Raji (cell line): ENCODE measurements around the gene CADM4.

ENCODE experiments used
- POLR2A ChIP-seq: IDR thresholded peaks from 2 replicates; pipeline ENCODE4 v1.6.1; 2011; ENCODE audit warnings: low read depth, low read length, control low read depth; ENCODE audit not compliant: insufficient read depth

CADM4 gene

DNA sequence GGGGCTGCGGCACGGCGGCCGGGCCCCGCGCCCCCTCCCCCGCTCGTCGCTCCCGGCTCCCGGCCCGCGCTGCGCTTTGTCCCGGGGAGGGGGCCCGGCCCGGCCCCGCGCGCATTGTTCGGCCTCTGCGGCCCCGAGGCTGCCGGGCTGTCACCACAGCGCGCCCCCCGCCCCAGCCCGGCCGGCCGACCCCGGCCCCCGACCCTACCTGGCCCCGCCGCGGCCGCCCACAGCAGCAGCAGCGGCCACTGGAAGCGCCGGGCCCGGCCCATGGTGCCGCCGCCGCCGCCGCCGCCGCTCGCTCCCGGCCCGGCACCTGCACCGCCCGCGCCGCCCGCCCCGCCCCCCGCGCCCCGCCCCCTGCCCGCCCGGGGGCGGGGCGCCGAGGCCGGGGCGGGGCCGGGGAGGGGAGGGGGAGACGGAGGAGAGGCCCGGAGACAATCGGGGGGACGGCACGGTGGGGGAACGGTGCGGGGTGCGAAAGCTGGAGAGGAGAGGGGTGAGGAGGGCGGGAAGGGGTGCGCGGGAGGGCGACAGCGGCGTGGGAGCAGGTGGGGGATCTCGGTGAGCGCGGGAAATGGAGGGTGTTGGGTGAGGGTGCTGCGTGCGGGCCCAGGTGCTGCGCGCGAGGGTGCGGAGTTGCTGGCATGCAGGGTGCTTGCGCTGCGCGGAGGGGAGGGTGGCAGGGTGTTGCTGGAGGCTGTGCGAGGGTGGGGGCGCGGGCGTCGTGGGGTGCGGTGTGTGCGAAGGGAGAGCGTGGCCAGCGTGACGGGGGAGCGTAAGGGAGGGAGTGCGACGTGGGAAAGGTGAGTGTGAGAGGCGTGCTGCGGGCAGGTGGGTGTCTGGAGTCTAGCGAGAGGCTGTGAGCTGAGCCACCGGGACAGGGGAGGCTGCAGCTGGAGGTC, at the start of gene CADM4:
Gene CADM4, minus strand, starts transcription at position 332 of the 905 bp plus-strand sequence. Its CDS starts 60 bp downstream, at position 272.
- no peak for TF ChIP-seq POLR2A

- no peak for TF ChIP-seq POLR2A
These were observed 48.5 kb upstream of the CADM4 start for GRCh38 chr19:43688059-43688701.

DNA sequence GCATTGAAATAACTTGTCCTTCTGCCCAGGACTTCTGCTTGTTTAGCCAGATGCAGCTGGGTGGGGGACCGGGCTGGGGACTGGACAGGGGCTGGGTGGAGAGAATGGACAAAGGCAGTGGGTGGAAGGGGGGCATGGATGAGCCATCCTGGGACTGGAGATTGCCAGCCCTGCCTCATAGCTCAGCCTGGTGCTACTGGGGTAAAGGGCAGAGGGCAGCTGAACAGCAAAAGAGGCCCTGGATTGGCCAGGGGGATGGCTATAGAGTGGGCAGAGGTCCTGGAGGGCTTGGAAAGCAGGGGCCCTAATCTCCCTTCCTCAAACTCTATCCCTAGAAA, 48.0 kb upstream of the CADM4 start:
- TF ChIP-seq POLR2A = no peak

DNA sequence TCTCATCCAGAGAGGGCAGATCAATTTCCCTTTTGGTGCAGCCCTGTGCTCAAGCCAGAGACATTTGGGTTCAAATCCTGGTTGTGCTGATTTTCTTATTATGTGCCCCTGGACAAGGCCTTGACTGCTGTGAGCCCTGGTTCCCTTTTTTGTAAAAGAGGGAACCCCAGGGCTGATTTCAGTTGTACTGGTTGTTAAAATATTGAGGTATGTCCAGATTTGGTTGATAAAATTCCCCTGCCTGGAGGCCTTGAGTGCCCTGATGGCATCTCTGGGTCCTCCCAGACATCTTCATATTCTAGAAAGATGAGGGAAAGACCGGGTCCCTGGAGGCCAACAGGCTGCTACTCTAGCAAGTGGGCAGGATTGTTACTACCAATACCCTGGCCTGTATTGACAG, 44.7 kb upstream of the CADM4 start:
- TF ChIP-seq POLR2A = no peak

DNA sequence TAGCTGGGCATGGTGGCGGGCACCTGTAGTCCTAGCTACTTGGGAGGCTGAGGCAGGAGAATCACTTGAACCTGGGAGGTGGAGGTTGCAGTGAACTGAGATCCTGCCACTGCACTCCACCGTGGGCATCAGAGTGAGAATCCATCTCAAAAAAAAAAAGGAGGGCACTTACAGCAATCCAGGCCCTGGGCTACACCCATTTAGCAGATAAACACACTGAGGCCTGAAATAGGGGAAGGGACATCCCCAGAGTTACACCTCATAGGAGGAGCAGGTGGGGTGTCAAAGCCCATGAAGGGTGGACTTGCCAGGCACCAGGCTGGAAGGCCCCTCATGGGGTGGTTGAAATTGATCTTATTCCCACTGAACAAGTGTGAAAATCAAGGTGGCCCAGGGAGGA, 44.3 kb upstream of the CADM4 start:
- no peak for TF ChIP-seq POLR2A

GRCh38 chr19:43682824-43683661, 43.4 kb upstream of the CADM4 start:
- TF ChIP-seq POLR2A = no peak

DNA sequence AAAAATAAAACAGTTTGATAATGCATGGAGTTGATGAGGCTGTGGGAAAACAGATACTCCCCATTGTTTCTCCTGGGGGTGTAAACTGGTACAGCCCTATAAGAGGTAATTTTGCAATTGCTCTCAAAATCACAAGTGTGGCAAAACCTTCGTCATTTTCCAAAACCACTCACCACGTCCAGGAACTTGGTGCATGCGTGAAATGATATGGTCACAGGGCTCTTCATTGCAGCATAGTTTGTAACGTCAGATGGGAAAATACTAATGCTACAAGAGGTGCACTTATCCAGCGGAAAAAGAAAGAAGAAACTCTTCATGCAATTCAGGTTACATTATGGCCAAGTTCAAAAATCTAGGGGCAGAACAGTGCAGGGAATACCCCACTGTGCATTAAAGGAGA, 42.2 kb upstream of the CADM4 start:
- no peak for TF ChIP-seq POLR2A

DNA sequence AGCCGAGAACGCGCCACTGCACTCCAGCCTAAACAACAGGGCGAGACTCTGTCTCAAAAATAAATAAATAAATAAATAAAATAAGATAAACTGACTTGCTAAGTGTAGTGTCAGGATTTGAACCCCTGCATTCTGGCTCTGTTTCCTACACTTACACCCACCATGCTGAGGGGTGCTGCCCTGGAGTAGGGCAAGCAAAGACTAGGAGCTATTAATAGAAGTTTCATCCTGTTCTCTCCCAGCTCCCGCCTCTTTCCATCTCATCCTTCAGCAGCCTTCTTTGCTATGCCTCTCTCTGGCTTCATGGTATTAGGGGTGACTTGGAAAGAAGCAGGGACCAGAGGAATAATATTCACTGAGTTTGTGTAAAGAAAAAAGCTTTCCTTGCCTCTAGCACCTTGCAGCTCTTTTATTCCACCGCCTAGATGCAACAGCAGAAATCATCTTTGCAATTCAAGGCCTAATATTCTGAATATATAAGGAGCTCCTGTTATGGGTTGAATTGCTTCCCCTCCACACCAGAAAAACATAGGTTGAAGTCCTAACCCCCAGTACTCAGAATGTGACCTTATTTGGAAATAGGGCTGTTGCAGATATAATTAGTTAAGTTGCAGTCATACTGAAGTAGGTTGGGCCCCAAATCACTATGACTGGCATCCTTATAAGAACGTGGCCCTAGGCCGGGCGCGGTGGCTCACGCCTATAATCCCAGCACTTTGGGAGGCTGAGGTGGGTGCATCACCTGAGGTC, 39.0 kb upstream of the CADM4 start:
- TF ChIP-seq POLR2A = no peak

DNA sequence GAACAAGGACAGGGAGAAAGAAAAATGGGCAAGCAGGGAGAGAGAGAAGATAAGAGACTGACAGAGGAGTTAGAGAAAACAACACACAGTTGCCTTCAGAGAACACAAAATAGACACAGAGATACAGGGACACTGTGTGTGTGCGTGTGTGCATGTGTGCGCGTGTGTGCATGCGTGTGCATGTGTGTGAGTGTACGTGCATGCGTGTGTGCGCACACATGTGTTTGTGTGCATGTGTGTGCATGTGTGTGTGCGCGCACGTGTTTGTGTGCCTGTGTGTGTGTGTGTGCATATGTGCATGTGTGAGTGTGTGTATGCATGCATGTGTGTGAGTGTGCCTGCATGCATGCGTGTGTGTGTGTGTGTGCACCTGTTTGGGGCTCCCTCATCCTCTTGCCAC, 36.3 kb upstream of the CADM4 start:
- TF ChIP-seq POLR2A = no peak

DNA sequence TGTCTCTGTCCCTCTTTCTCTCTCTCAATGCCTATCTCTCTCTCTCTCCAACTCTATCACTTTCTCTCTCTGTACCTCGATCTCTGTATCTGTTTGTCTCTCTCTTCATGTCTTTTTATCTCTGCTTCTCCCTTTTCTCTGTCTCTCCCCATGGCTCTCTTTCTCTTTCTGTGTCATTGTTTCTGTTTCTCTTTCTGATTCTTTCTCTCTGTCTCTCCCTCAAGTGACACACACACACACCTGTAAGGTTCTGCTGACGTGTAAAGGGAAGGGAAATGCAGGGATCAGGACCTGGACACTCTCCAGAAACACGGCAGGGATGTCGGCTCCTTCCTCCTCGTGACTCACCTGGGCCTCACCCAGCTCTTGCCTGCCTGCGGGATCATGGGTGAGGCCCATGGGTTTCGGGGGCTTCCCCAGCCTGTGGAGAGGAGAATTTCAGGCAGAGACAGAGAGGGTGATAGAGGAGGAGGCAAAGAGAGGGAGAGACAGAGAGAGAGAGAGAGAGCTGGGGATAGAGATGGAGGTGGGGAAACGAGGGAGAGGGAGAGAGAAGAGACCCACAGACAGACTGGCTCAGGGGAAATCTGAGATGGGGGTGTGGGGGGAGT, 35.7 kb upstream of the CADM4 start:
- TF ChIP-seq POLR2A = no peak

DNA sequence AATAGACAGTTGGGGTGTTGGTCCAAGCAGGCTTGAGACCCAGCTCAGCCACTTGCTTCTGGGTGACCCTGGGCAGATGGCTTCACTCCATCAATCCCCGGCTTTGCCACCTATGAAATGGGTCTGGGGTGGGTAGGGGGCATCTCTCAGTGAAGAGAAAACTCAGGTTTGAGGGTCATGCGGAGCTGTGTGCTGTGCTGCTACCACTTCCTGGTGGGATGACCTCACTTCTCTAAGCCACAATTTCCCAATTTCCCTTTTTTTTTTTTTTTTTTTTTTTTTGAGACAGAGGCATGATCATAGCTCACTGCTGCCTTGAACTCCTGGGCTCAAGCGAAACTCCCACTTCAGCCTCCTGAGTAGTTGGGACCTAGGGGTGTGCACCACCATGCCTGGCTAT, 34.9 kb upstream of the CADM4 start:
- no peak for TF ChIP-seq POLR2A

DNA sequence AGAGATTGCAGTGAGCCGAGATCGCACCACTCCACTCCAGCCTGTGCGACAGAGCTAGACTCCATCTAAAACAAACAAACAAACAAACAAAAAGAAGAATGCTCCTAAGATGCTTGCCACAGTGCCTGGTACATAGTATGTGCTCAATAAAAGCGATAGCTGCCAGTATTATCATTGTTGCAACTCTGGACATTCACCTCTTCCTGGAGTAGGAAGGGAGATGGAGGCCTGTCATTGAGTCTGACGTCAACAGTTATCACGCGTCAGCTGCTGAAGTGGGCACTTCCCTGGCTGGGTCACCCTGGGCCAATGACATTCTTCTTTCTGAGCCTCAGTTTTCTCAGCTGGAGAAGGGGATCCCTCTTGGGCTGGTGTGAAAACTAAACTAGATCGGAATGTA, 34.5 kb upstream of the CADM4 start:
- no peak for TF ChIP-seq POLR2A

DNA sequence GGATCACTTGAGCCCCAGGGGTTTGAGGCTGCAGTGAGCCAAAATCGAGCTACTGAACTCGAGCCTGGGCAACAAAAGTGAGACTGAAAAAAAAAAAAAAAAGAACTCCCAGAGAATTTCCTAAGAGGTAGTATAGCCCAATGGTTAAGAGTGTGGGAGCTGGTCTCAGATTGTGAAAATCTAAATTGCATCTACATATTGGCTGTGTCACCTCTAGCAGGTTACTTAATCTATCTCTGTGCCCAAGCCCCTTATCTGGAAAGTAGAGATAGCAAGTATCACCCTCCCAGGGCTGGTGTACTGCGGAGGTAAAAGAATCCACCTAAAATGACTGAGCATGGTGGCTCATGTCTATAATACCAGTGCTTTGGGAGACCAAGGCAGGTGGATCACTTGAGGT, 34.0 kb upstream of the CADM4 start:
- TF ChIP-seq POLR2A = no peak

- TF ChIP-seq POLR2A = no peak
These were observed 32.5 kb upstream of the CADM4 start for GRCh38 chr19:43672061-43672679.
